H9 (cell line): ENCODE data around the gene GCH1. TPM values are rescaled to one million over a fixed set of nuclear protein-coding genes. Genes with fewer than 3 reads are reported as not detected.

Experiments
- DNase-seq: peaks from one replicate; pipeline ENCODE4 v3.0.0-alpha.2; 2017
- H2AFZ ChIP-seq: one replicate; pipeline ENCODE4 v1.6.1; 2013; ENCODE audit warnings: mild to moderate bottlenecking, low read length, control low read depth, moderate library complexity
- H2AK5ac ChIP-seq: 2 replicates; pipeline ENCODE4 v1.6.1; 2013; ENCODE audit warnings: low read length, control low read depth, mixed read lengths; ENCODE audit not compliant: insufficient read length
- H2BK120ac ChIP-seq: one replicate; pipeline ENCODE4 v1.6.1; 2013; ENCODE audit warnings: low read depth, mild to moderate bottlenecking, low read length, control low read depth, inconsistent platforms; ENCODE audit not compliant: poor library complexity, severe bottlenecking
- H2BK12ac ChIP-seq: 2 replicates; pipeline ENCODE4 v1.6.1; 2013; ENCODE audit warnings: low read length, control low read depth, mixed read lengths, low read depth; ENCODE audit not compliant: insufficient read length
- H2BK15ac ChIP-seq: 2 replicates; pipeline ENCODE4 v1.6.1; 2013; ENCODE audit warnings: low read depth, low read length, control low read depth
- H2BK20ac ChIP-seq: one replicate; pipeline ENCODE4 v1.6.1; 2013; ENCODE audit warnings: low read depth, mild to moderate bottlenecking, low read length, control low read depth, inconsistent platforms; ENCODE audit not compliant: poor library complexity, severe bottlenecking
- H2BK5ac ChIP-seq: 2 replicates; pipeline ENCODE4 v1.6.1; 2013; ENCODE audit warnings: low read length, control low read depth, mixed read lengths; ENCODE audit not compliant: insufficient read length
- H3K14ac ChIP-seq: 2 replicates; pipeline ENCODE4 v1.6.1; 2013; ENCODE audit warnings: low read length, control low read depth; ENCODE audit not compliant: insufficient read depth
- H3K18ac ChIP-seq: 2 replicates; pipeline ENCODE4 v1.6.1; 2013; ENCODE audit warnings: low read depth, mild to moderate bottlenecking, mixed read lengths, low read length, control low read depth; ENCODE audit not compliant: insufficient read length
- H3K23ac ChIP-seq: 2 replicates; pipeline ENCODE4 v1.6.1; 2013; ENCODE audit warnings: low read length, control low read depth, mixed read lengths, low read depth; ENCODE audit not compliant: insufficient read length
- H3K23me2 ChIP-seq: 2 replicates; pipeline ENCODE4 v1.6.1; 2013; ENCODE audit warnings: low read depth, mild to moderate bottlenecking, mixed read lengths, low read length, control low read depth; ENCODE audit not compliant: insufficient read length, poor library complexity, severe bottlenecking
- H3K27ac ChIP-seq: 2 replicates; pipeline ENCODE4 v1.5.1; 2013; ENCODE audit warnings: low read length, control low read depth, mixed read lengths, low read depth; ENCODE audit not compliant: insufficient read length
- H3K27me3 ChIP-seq: 2 replicates; pipeline ENCODE4 v1.6.1; 2013; ENCODE audit warnings: low read length, control low read depth, inconsistent platforms; ENCODE audit not compliant: insufficient read depth
- H3K4ac ChIP-seq: 2 replicates; pipeline ENCODE4 v1.6.1; 2013; ENCODE audit warnings: low read depth, mild to moderate bottlenecking, control low read depth, inconsistent platforms, low read length, moderate library complexity
- H3K4me1 ChIP-seq: 2 replicates; pipeline ENCODE4 v1.6.1; 2013; ENCODE audit warnings: low read length, control low read depth, inconsistent platforms; ENCODE audit not compliant: insufficient read depth
- H3K4me2 ChIP-seq: 2 replicates; pipeline ENCODE4 v1.6.1; 2013; ENCODE audit warnings: low read length, control low read depth, mixed read lengths; ENCODE audit not compliant: insufficient read length, insufficient read depth
- H3K56ac ChIP-seq: 2 replicates; pipeline ENCODE4 v1.6.1; 2013; ENCODE audit warnings: low read depth, mild to moderate bottlenecking, mixed read lengths, low read length, control low read depth; ENCODE audit not compliant: insufficient read length
- H3K79me1 ChIP-seq: 2 replicates; pipeline ENCODE4 v1.6.1; 2013; ENCODE audit warnings: low read depth, mild to moderate bottlenecking, moderate library complexity, low read length, control low read depth, inconsistent platforms; ENCODE audit not compliant: insufficient read depth, poor library complexity, severe bottlenecking
- H3K79me2 ChIP-seq: 2 replicates; pipeline ENCODE4 v1.6.1; 2013; ENCODE audit warnings: low read length, control low read depth, inconsistent platforms; ENCODE audit not compliant: insufficient read depth
- H3K9ac ChIP-seq: 2 replicates; pipeline ENCODE4 v1.6.1; 2013; ENCODE audit warnings: low read length, control low read depth, mixed read lengths; ENCODE audit not compliant: insufficient read length; ENCODE audit errors: extremely low read depth
- H3K9me3 ChIP-seq: one replicate; pipeline ENCODE4 v1.6.1; 2013; ENCODE audit warnings: low read depth, low read length, inconsistent platforms; ENCODE audit not compliant: control insufficient read depth
- H3T11ph ChIP-seq: one replicate; pipeline ENCODE4 v1.6.1; 2013; ENCODE audit warnings: mild to moderate bottlenecking, low read length, control low read depth, inconsistent platforms
- H4K20me1 ChIP-seq: one replicate; pipeline ENCODE4 v1.6.1; 2013; ENCODE audit not compliant: control insufficient read depth, insufficient read length, insufficient read depth
- H4K5ac ChIP-seq: 2 replicates; pipeline ENCODE4 v1.6.1; 2013; ENCODE audit warnings: low read depth, mild to moderate bottlenecking, mixed read lengths, low read length, control low read depth; ENCODE audit not compliant: insufficient read length
- H4K8ac ChIP-seq: replicated peaks from 2 replicates; pipeline ENCODE4 v1.6.1; 2013; ENCODE audit warnings: low read length, control low read depth, mixed read lengths, low read depth; ENCODE audit not compliant: insufficient read length
- H4K91ac ChIP-seq: 2 replicates; pipeline ENCODE4 v1.6.1; 2013; ENCODE audit warnings: low read depth, mild to moderate bottlenecking, moderate library complexity, mixed read lengths, low read length, control low read depth; ENCODE audit not compliant: insufficient read length
- H3K27ac Mint-ChIP-seq, 3 experiments: 2 replicates in 2 of 3; 3 replicates in 1 of 3; pipeline ENCODE4 v1.8.0; 2020 to 2021; ENCODE audit warnings: mixed read lengths in 3 of 3, mild to moderate bottlenecking in 1 of 3, moderate library complexity in 1 of 3
- H3K27me3 Mint-ChIP-seq: 2 replicates; pipeline ENCODE4 v1.8.0; 2021; ENCODE audit warnings: low read depth, mild to moderate bottlenecking, moderate library complexity, mixed read lengths
- H3K36me3 Mint-ChIP-seq, 3 experiments: 2 replicates in 2 of 3; 3 replicates in 1 of 3; pipeline ENCODE4 v1.8.0; 2020 to 2021; ENCODE audit warnings: low read depth in 3 of 3, mixed read lengths in 3 of 3; ENCODE audit not compliant: insufficient read depth in 1 of 3
- H3K4me1 Mint-ChIP-seq, 2 experiments: 2 replicates each; pipeline ENCODE4 v1.8.0; 2020; ENCODE audit warnings: mixed read lengths in 2 of 2
- H3K4me3 Mint-ChIP-seq, 2 experiments: 2 replicates in 1 of 2; 3 replicates in 1 of 2; pipeline ENCODE4 v1.8.0; 2020 to 2021; ENCODE audit warnings: mild to moderate bottlenecking in 2 of 2, mixed read lengths in 2 of 2, moderate library complexity in 1 of 2
- H3K9me3 Mint-ChIP-seq, 2 experiments: 2 replicates in 1 of 2; 3 replicates in 1 of 2; pipeline ENCODE4 v1.8.0; 2020; ENCODE audit warnings: mild to moderate bottlenecking in 2 of 2, mixed read lengths in 2 of 2, moderate library complexity in 1 of 2
- WGBS: extraction: QIAGEN DNeasy Blood & Tissue Kit; methylation state at CpG from one replicate; pipeline ENCODE4 v1.1.7; 2013; ENCODE audit warnings: missing lambda C conversion rate, low lambda C conversion rate, mixed read lengths; ENCODE audit not compliant: insufficient read length; ENCODE audit errors: extremely low coverage; 5-methylcytosine and 5-hydroxymethylcytosine counted together
- total RNA-seq: library from RNA; stranded (reverse); gene quantifications from 2 replicates; pipeline ENCODE4 v1.2.1, GENCODE V29; 2021
- TF ChIP-seq, protein P1 (sequence below): fragments of 200-600 bp; sonication (generic); conservative IDR thresholded peaks from 3 replicates; pipeline ENCODE4 v1.8.0; 2021; ENCODE audit warnings: antibody characterized with exemption, mild to moderate bottlenecking

Gene GCH1
- total RNA-seq, 1 experiment from 2014 or later: 7.7 TPM

GRCh38 chr14:54815515-54815914 is 87.1 kb downstream of the GCH1 start:
- no peak overlapping the region for H3K4me2 ChIP-seq
- no peak overlapping the region for H4K5ac ChIP-seq
- no peak overlapping the region for H3K27ac Mint-ChIP-seq
- H3K4me1 ChIP-seq: no peaks in the 10 kb centered on the region
- no peak overlapping the region for H2BK15ac ChIP-seq
- H2BK20ac ChIP-seq: no peak overlapping the region
- no peaks in the 10 kb centered on the region for H3K27me3 ChIP-seq
- DNase-seq: no peak
- H3K4ac ChIP-seq: no peak overlapping the region
- no peak overlapping the region for H4K8ac ChIP-seq
- no peak overlapping the region for H4K91ac ChIP-seq
- no peak overlapping the region for H2AK5ac ChIP-seq
- H2BK5ac ChIP-seq: no peak overlapping the region
- H3K23me2 ChIP-seq: no peaks in the 10 kb centered on the region
- peaks cover 0 to 4% of the 10 kb centered on the region in 2 experiments; a peak in 1 of 5 replicates for H3K9me3 Mint-ChIP-seq
- H3K36me3 Mint-ChIP-seq: no peaks in the 10 kb centered on the region; a peak in 1 of 7 replicates
- no peak overlapping the region for H3K56ac ChIP-seq
- H2BK120ac ChIP-seq: no peak overlapping the region
- no peak overlapping the region for H3K14ac ChIP-seq
- H3K23ac ChIP-seq: no peak overlapping the region
- TF ChIP-seq, protein P1, sequence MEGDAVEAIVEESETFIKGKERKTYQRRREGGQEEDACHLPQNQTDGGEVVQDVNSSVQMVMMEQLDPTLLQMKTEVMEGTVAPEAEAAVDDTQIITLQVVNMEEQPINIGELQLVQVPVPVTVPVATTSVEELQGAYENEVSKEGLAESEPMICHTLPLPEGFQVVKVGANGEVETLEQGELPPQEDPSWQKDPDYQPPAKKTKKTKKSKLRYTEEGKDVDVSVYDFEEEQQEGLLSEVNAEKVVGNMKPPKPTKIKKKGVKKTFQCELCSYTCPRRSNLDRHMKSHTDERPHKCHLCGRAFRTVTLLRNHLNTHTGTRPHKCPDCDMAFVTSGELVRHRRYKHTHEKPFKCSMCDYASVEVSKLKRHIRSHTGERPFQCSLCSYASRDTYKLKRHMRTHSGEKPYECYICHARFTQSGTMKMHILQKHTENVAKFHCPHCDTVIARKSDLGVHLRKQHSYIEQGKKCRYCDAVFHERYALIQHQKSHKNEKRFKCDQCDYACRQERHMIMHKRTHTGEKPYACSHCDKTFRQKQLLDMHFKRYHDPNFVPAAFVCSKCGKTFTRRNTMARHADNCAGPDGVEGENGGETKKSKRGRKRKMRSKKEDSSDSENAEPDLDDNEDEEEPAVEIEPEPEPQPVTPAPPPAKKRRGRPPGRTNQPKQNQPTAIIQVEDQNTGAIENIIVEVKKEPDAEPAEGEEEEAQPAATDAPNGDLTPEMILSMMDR: no peak
- H3K9ac ChIP-seq: no peak overlapping the region
- no CpG with 5 or more reads among the region's 6 CpGs for WGBS
- no peak overlapping the region for H3K4me3 Mint-ChIP-seq
- no peak overlapping the region for H3K27ac ChIP-seq
- H2AFZ ChIP-seq: no peak overlapping the region
- H3K9me3 ChIP-seq: no peaks in the 10 kb centered on the region
- no peaks in the 10 kb centered on the region for H3K79me1 ChIP-seq
- peaks cover 12% of the 10 kb centered on the region for H3K27me3 Mint-ChIP-seq
- no peaks in the 10 kb centered on the region for H3K79me2 ChIP-seq
- peaks cover 3 to 4% of the 10 kb centered on the region in 2 experiments; a peak in 3 of 4 replicates for H3K4me1 Mint-ChIP-seq
- H4K20me1 ChIP-seq: no peaks in the 10 kb centered on the region
- H3K18ac ChIP-seq: no peak overlapping the region
- H2BK12ac ChIP-seq: no peak overlapping the region
- no peak overlapping the region for H3T11ph ChIP-seq
